AG10803 (cell line): ENCODE results near the gene CMSS1.

Source experiments
- DNase-seq: peaks from one replicate; pipeline ENCODE4 v3.0.0; 2010; ENCODE audit warnings: low read depth
- H3K4me3 ChIP-seq: 2 replicates; pipeline ENCODE4 v1.5.1; 2011; ENCODE audit warnings: mild to moderate bottlenecking, low read length, control low read depth
- CTCF ChIP-seq: conservative IDR thresholded peaks from 2 replicates; pipeline ENCODE4 v1.5.1; 2011; ENCODE audit warnings: mild to moderate bottlenecking, low read length, control low read depth, inconsistent platforms

Gene CMSS1

DNA sequence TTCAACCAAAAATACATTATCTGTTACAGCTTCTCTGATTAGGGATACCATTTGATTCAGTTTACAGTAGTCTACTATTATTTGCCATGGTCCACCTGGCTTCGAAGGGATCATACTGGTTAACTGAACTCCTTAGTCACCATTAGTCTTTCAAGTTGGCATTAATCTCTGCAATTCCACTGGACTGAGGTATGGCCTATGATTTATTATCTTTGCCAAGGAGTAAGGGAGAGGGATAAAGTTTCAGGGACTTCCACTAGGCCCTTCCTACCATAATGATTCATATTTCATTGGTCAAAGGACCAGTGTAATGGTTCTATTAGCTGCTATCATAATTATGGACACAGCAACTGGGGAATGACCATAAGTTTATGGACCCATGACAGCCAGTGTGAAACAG is 7.3 kb upstream of the CMSS1 start:
- H3K4me3 ChIP-seq: no peak overlapping the region
- DNase-seq: no peak
- TF ChIP-seq CTCF: no peak

DNA sequence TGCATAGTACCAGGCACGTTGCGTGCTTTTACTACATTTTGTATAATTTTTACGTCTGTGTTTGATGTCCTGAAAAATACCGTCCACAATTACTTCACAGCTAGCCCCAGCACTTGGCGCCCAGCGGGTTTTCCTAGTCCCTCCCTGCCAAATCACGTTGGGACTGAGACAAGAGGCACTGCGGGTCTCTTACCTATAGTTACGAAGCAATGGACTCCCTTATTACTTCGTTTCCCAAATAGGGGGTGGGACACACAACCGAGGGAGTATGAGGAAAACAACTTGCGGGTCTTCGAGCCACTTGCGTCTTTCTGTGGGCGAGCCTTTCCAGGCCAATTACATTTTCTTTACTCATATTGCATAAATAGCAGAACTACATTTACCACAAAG is 620 bp upstream of the CMSS1 start:
- peak overlapping the region; percentile 92 for H3K4me3 ChIP-seq
- no peak for DNase-seq
- no peak for TF ChIP-seq CTCF

- DNase-seq: no peak
- no peak overlapping the region; the same call in 1 of the 2 replicates for H3K4me3 ChIP-seq
- TF ChIP-seq CTCF: no peak
Measured at GRCh38 chr3:99818818-99819217, 1.2 kb downstream of the CMSS1 start.

GRCh38 chr3:99823723-99824711 is 6.4 kb downstream of the CMSS1 start:
- no peak for TF ChIP-seq CTCF
- DNase-seq: no peak
- H3K4me3 ChIP-seq: no peak overlapping the region

- no peak overlapping the region for H3K4me3 ChIP-seq
- no peak for TF ChIP-seq CTCF
- no peak for DNase-seq
Measured at GRCh38 chr3:99825004-99825640, 7.5 kb downstream of the CMSS1 start.

- no peak overlapping the region for H3K4me3 ChIP-seq
- DNase-seq: no peak
- no peak for TF ChIP-seq CTCF
Measured at GRCh38 chr3:99829844-99830243, 12.2 kb downstream of the CMSS1 start.
